Measurements from ENCODE around the gene RAET1G. TPM values are rescaled to one million over a fixed set of nuclear protein-coding genes. Genes with fewer than 3 reads are reported as not detected.
A peak's percentile ranks its signal among the peaks of the same experiment; 100 is the strongest.

Gene RAET1G
- total and polyA plus RNA-seq, 9 of the 15 experiments (the other 6 are each of a cell fraction or from before 2014, with no cell fraction given) = 0.11 TPM; not detected in 8

GRCh38 chr6:149962461-149963211 is 39.7 kb upstream of the RAET1G start:
- FAIRE-seq (no peak), ATAC-seq (no peak; the same call in 2 of the 3 replicates), DNase-seq (ENCODE audit: extremely low read depth in 1 of 4, low spot score in 3 of 4) (no peak)
- H3K4me1 ChIP-seq (replicated peaks in 1 of 2; ENCODE audit: control insufficient read depth in 2 of 2, insufficient read depth in 2 of 2, low read length in 2 of 2) = peaks cover 9 to 21% of the 10 kb centered on the region in 2 experiments; a peak in 4 of 5 replicates
- H3K9me1 ChIP-seq (ENCODE audit: control insufficient read depth, insufficient read depth, low read length) = no peaks in the 10 kb centered on the region
- H3K79me2 ChIP-seq (ENCODE audit: control insufficient read depth, insufficient read depth, low read length) = no peaks in the 10 kb centered on the region
- TF ChIP-seq ZBTB7A (IDR thresholded peaks at IDR 0.05; ENCODE audit: borderline replicate concordance, control insufficient read depth, low read depth, low read length) = peak; percentile 20; the same call in 1 of the 2 replicates
- TF ChIP-seq CREB1 (IDR thresholded peaks at IDR 0.05) = no peak
- 0 out of 2 replicates have a peak, but pooled peaks have one; percentile 18 for TF ChIP-seq CREB1 (CRISPR knock-in tag; IDR thresholded peaks at IDR 0.05)
- peak; percentile 46; the same call in 1 of the 2 replicates for TF ChIP-seq JUND (IDR thresholded peaks at IDR 0.05; ENCODE audit: borderline replicate concordance, low read depth, low read length)
- TF ChIP-seq JUND (tag; IDR thresholded peaks at IDR 0.05; ENCODE audit: borderline replicate concordance, low read depth, low read length) = no peak
- TF ChIP-seq ETV5 (CRISPR knock-in tag; IDR thresholded peaks at IDR 0.05; ENCODE audit: low read depth) = no peak
- TF ChIP-seq ZNF143 (CRISPR knock-in tag; IDR thresholded peaks at IDR 0.05) = 0 out of 2 replicates have a peak, but pooled peaks have one; percentile 22
- TF ChIP-seq, protein P1, sequence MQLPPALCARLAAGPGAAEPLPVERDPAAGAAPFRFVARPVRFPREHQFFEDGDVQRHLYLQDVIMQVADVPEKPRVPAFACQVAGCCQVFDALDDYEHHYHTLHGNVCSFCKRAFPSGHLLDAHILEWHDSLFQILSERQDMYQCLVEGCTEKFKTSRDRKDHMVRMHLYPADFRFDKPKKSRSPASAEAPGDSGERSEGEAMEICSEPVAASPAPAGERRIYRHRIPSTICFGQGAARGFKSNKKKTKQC (CRISPR knock-in tag; IDR thresholded peaks at IDR 0.05) = peak; percentile 51; the same call in 1 of the 2 replicates
- no peak for TF ChIP-seq BDP1 (IDR thresholded peaks at IDR 0.05; ENCODE audit: insufficient read depth, insufficient read length)
- no peak for TF ChIP-seq SREBF2 (CRISPR knock-in tag; IDR thresholded peaks at IDR 0.05)
- peak overlapping the region; percentile 41 to 75; a peak in 3 of 4 replicates for H3K9ac ChIP-seq (ENCODE audit: insufficient read depth in 1 of 2, low read depth in 2 of 2, low read length in 2 of 2)
- intact Hi-C loops (cut with micrococcal nuclease) = no loop called here
- H3K27ac ChIP-seq (ENCODE audit: extremely low read depth, low read depth, low read length) = peak overlapping the region; percentile 79; the same call in 1 of the 3 replicates
- ChIA-PET POLR2A (interaction anchor here (0.6 kb wide), 2 partner anchors 22 to 399 kb away, joined by 3 read pairs; no protein-coding TSS in a partner anchor), CTCF (ENCODE audit: low intra/inter-chr PET ratio) (no interaction called here)
- peaks cover 0 to 6% of the 10 kb centered on the region in 2 experiments; a peak in 2 of 5 replicates for H3K27me3 ChIP-seq (ENCODE audit: control insufficient read depth in 2 of 2, insufficient read depth in 2 of 2, low read length in 2 of 2)
- BruUV-seq (replicated peaks) = no TSS peak
- H3K36me3 ChIP-seq (ENCODE audit: control insufficient read depth, insufficient read depth, low read length) = no peaks in the 10 kb centered on the region
- 64% methylated on average over 6 of the region's 7 CpGs for WGBS (ENCODE audit: insufficient coverage, low coverage, missing lambda C conversion rate)
- peaks cover 10% of the 10 kb centered on the region for H3K9me3 ChIP-seq (replicated peaks; ENCODE audit: control insufficient read depth, insufficient read depth, low read depth, low read length)
- peak overlapping the region; percentile 87 for H3K4me2 ChIP-seq (ENCODE audit: insufficient read depth, low read length)
- no peaks in the 10 kb centered on the region for H4K20me1 ChIP-seq (replicated peaks; ENCODE audit: control insufficient read depth, insufficient read depth, low read length)
- H2AFZ ChIP-seq (ENCODE audit: low read depth, low read length) = peak overlapping the region; percentile 99
- H3K4me3 ChIP-seq = peak overlapping the region; percentile 46
- in situ Hi-C loops (cut with MboI) = no loop called here
